ENCODE data around the gene FAAP20. TPM values are rescaled to one million over a fixed set of nuclear protein-coding genes. Genes with fewer than 3 reads are reported as not detected.
A peak's percentile ranks its signal among the peaks of the same experiment; 100 is the strongest.

Gene FAAP20
- total and polyA plus RNA-seq, 10 of the 15 experiments (the other 5 are each of a cell fraction or from before 2014, with no cell fraction given) = 0.79 to 91.8 (median 20.9) TPM

- RAD21 ChIA-PET (ENCODE audit: unreplicated experiment) = interaction anchor here (0.9 kb wide), 1 partner anchor 190 kb away, joined by 3 read pairs; no protein-coding TSS in a partner anchor
- CTCF ChIA-PET = interaction anchor here (2.1 kb wide), 1 partner anchor 190 kb away, joined by 7 read pairs; no protein-coding TSS in a partner anchor
- no peaks in the 10 kb centered on the region for H3K9me3 ChIP-seq (replicated peaks; ENCODE audit: control insufficient read depth, insufficient read depth, low read length)
- intact Hi-C loops (cut with micrococcal nuclease; ENCODE audit: unreplicated experiment) = no loop called here
- H3K4me2 ChIP-seq (ENCODE audit: control insufficient read depth, insufficient read depth) = peak overlapping the region; percentile 55; the same call in 1 of the 2 replicates
- no peaks in the 10 kb centered on the region for H3K27me3 ChIP-seq (replicated peaks in 1 of 2; ENCODE audit: control insufficient read depth in 2 of 2, insufficient read depth in 2 of 2, low read length in 1 of 2)
- H4K20me1 ChIP-seq (ENCODE audit: control insufficient read depth, insufficient read depth) = no peaks in the 10 kb centered on the region
- in situ Hi-C loops (cut with MboI) = loop anchor here (5.0 to 10.0 kb wide), 2 partner anchors 195 to 1232 kb away; no protein-coding TSS in a partner anchor
- H3K36me3 ChIP-seq (ENCODE audit: control insufficient read depth in 2 of 2, insufficient read depth in 2 of 2, low read length in 1 of 2) = no peaks in the 10 kb centered on the region; a peak in 1 of 4 replicates
- TF ChIP-seq HCFC1 (IDR thresholded peaks at IDR 0.05; ENCODE audit: low read length) (no peak), CBX3 (IDR thresholded peaks at IDR 0.05; ENCODE audit: borderline replicate concordance, low read depth) (no peak), CHD4 (IDR thresholded peaks at IDR 0.05) (no peak), SUZ12 (IDR thresholded peaks at IDR 0.05; ENCODE audit: unreplicated experiment) (no peak), KDM1A (IDR thresholded peaks at IDR 0.05; ENCODE audit: borderline replicate concordance) (no peak), RAD21 (IDR thresholded peaks at IDR 0.05; ENCODE audit: insufficient read depth, low read depth, low read length) (no peak), EGR1 (IDR thresholded peaks at IDR 0.05; ENCODE audit: borderline replicate concordance in 1 of 2, low read depth in 2 of 2, low read length in 2 of 2) (no peak), CREB1 (IDR thresholded peaks at IDR 0.05; ENCODE audit: low read depth) (no peak), IKZF2 (IDR thresholded peaks at IDR 0.05) (no peak)
- TF ChIP-seq, protein P1, sequence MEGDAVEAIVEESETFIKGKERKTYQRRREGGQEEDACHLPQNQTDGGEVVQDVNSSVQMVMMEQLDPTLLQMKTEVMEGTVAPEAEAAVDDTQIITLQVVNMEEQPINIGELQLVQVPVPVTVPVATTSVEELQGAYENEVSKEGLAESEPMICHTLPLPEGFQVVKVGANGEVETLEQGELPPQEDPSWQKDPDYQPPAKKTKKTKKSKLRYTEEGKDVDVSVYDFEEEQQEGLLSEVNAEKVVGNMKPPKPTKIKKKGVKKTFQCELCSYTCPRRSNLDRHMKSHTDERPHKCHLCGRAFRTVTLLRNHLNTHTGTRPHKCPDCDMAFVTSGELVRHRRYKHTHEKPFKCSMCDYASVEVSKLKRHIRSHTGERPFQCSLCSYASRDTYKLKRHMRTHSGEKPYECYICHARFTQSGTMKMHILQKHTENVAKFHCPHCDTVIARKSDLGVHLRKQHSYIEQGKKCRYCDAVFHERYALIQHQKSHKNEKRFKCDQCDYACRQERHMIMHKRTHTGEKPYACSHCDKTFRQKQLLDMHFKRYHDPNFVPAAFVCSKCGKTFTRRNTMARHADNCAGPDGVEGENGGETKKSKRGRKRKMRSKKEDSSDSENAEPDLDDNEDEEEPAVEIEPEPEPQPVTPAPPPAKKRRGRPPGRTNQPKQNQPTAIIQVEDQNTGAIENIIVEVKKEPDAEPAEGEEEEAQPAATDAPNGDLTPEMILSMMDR (IDR thresholded peaks at IDR 0.05 in 2 of 3, conservative IDR thresholded peaks at IDR 0.05 in 1 of 3; ENCODE audit: control insufficient read depth in 2 of 3, extremely low read depth in 1 of 3, insufficient read depth in 1 of 3, low read depth in 3 of 3, low read length in 3 of 3) = no peak
- WGBS (ENCODE audit: insufficient coverage, insufficient replicate concordance, low lambda C conversion rate, missing lambda C conversion rate) = 88% methylated on average over 30 of the region's 30 CpGs
- POLR2A ChIA-PET = no interaction called here
- H3K9ac ChIP-seq (ENCODE audit: control insufficient read depth, insufficient read depth, low read length) = no peak overlapping the region
- no peak overlapping the region for H3K27ac ChIP-seq (ENCODE audit: control insufficient read depth, insufficient read depth)
- H3K4me3 ChIP-seq = no peak overlapping the region
- SMC1A ChIA-PET (ENCODE audit: uncharacterized antibody, unreplicated experiment) = no interaction called here
- ATAC-seq (no peak), DNase-seq (ENCODE audit: low read depth, low spot score) (no peak), FAIRE-seq (no peak)
- peaks cover 5% of the 10 kb centered on the region for H3K4me1 ChIP-seq (ENCODE audit: control insufficient read depth, insufficient read depth, low read length)
- H2AFZ ChIP-seq (ENCODE audit: control insufficient read depth, low read depth, low read length) = no peak overlapping the region
- peaks cover 1% of the 10 kb centered on the region for H3K79me2 ChIP-seq (ENCODE audit: control insufficient read depth, insufficient read depth, low read length)
- TSS peak; percentile 55 for BruUV-seq (replicated peaks)
These were observed 2.3 kb downstream of the FAAP20 start for GRCh38 chr1:2192031-2192995.

Data from GM12878 (cell line).